Trophoblast cell (in vitro differentiated cells and primary cell): ENCODE measurements around the gene RNF175.

Source experiments
- DNase-seq, 2 donors: peaks; one replicate each; pipeline ENCODE4 v3.0.0-alpha.2; 2016
- H2AFZ ChIP-seq: 2 replicates; pipeline ENCODE4 v1.6.1; 2013; ENCODE audit warnings: low read length, moderate library complexity, mild to moderate bottlenecking; ENCODE audit not compliant: insufficient read depth, poor library complexity
- H2AK5ac ChIP-seq: 2 replicates; pipeline ENCODE4 v1.6.1; 2013; ENCODE audit warnings: mild to moderate bottlenecking, low read length
- H2BK120ac ChIP-seq: 2 replicates; pipeline ENCODE4 v1.6.1; 2013; ENCODE audit warnings: low read length, mild to moderate bottlenecking, moderate library complexity; ENCODE audit not compliant: insufficient read depth, poor library complexity
- H2BK12ac ChIP-seq: 2 replicates; pipeline ENCODE4 v1.6.1; 2013; ENCODE audit warnings: mild to moderate bottlenecking, low read length, moderate library complexity
- H2BK5ac ChIP-seq: 2 replicates; pipeline ENCODE4 v1.6.1; 2013; ENCODE audit warnings: low read length, low read depth, moderate library complexity, mild to moderate bottlenecking; ENCODE audit not compliant: poor library complexity
- H3K14ac ChIP-seq: 2 replicates; pipeline ENCODE4 v1.6.1; 2013; ENCODE audit warnings: mild to moderate bottlenecking, low read length
- H3K18ac ChIP-seq: 2 replicates; pipeline ENCODE4 v1.6.1; 2013; ENCODE audit warnings: mild to moderate bottlenecking, low read length
- H3K23ac ChIP-seq: 2 replicates; pipeline ENCODE4 v1.6.1; 2013; ENCODE audit warnings: low read length
- H3K27ac ChIP-seq: 2 replicates; pipeline ENCODE4 v1.5.1; 2013; ENCODE audit warnings: low read depth, mild to moderate bottlenecking, inconsistent platforms, low read length, moderate library complexity
- H3K27me3 ChIP-seq: 2 replicates; pipeline ENCODE4 v1.6.1; 2013; ENCODE audit warnings: inconsistent platforms, mild to moderate bottlenecking, low read length, moderate library complexity; ENCODE audit not compliant: insufficient read depth
- H3K36me3 ChIP-seq, 2 experiments: 1 replicate in 1 of 2; 2 replicates in 1 of 2; pipeline ENCODE4 v1.6.1; 2013; ENCODE audit warnings: low read length in 2 of 2, mild to moderate bottlenecking in 2 of 2, moderate library complexity in 1 of 2; ENCODE audit not compliant: insufficient read depth in 2 of 2, control insufficient read depth in 1 of 2
- H3K4ac ChIP-seq: 2 replicates; pipeline ENCODE4 v1.6.1; 2013; ENCODE audit warnings: low read depth, mild to moderate bottlenecking, low read length, moderate library complexity
- H3K4me1 ChIP-seq, 2 experiments: 1 replicate in 1 of 2; 2 replicates in 1 of 2; pipeline ENCODE4 v1.6.1; 2013; ENCODE audit warnings: low read length in 2 of 2, mild to moderate bottlenecking in 2 of 2, moderate library complexity in 1 of 2; ENCODE audit not compliant: insufficient read depth in 2 of 2, control insufficient read depth in 1 of 2
- H3K4me2 ChIP-seq: 2 replicates; pipeline ENCODE4 v1.6.1; 2013; ENCODE audit warnings: inconsistent platforms, mild to moderate bottlenecking, low read length, moderate library complexity
- H3K4me3 ChIP-seq: 2 replicates; pipeline ENCODE4 v1.5.1; 2013; ENCODE audit warnings: mild to moderate bottlenecking, low read depth, low read length, inconsistent platforms
- H3K79me1 ChIP-seq: one replicate; pipeline ENCODE4 v1.6.1; 2013; ENCODE audit warnings: low read length
- H3K79me2 ChIP-seq: 2 replicates; pipeline ENCODE4 v1.6.1; 2013; ENCODE audit warnings: low read length, mild to moderate bottlenecking; ENCODE audit not compliant: control insufficient read depth, insufficient read depth, poor library complexity
- H3K9ac ChIP-seq: 2 replicates; pipeline ENCODE4 v1.6.1; 2013; ENCODE audit warnings: mild to moderate bottlenecking, low read length
- H3K9me3 ChIP-seq: 2 replicates; pipeline ENCODE4 v1.6.1; 2013; ENCODE audit warnings: low read depth, mild to moderate bottlenecking, control low read depth, inconsistent platforms, low read length; ENCODE audit not compliant: insufficient read depth
- H4K12ac ChIP-seq: 2 replicates; pipeline ENCODE4 v1.6.1; 2013; ENCODE audit warnings: low read depth, mild to moderate bottlenecking, low read length, moderate library complexity
- H4K8ac ChIP-seq: 2 replicates; pipeline ENCODE4 v1.6.1; 2013; ENCODE audit warnings: low read depth, mild to moderate bottlenecking, low read length, moderate library complexity
- H4K91ac ChIP-seq: one replicate; pipeline ENCODE4 v1.6.1; 2013; ENCODE audit warnings: low read depth, mild to moderate bottlenecking, low read length, moderate library complexity
- WGBS: extraction: QIAGEN DNeasy Blood & Tissue Kit; methylation state at CpG from one replicate; pipeline ENCODE4 v1.1.7; 2013; ENCODE audit warnings: missing lambda C conversion rate; ENCODE audit not compliant: insufficient read length, insufficient coverage; ENCODE audit errors: extremely low coverage; 5-methylcytosine and 5-hydroxymethylcytosine counted together

The RNF175 gene

DNA sequence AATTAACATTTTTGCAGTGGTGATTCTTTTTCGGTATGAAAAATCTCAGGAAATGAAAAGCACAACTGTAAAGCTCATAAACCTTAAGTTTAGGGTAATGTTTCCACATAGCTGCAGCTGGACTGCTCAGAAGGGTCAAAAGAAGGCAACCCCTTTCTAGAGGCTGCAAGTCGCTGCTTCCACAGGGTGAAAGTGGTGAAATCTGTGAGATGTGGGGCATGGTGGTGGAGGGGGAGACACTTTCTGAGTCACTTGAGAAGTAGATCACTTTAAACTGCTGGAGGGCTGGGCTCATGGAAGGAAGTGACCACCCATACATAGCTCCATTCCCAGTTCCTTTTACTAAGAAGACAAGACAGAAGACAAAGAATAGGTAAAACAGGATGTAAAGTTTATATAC is 20.4 kb upstream of the RNF175 start:
- DNase-seq = no peak
- no peak overlapping the region for H3K9ac ChIP-seq
- no CpG with 5 or more reads among the region's 2 CpGs for WGBS
- no peak overlapping the region for H2BK120ac ChIP-seq
- H3K79me2 ChIP-seq = no peaks in the 10 kb centered on the region
- H4K91ac ChIP-seq = no peak overlapping the region
- H3K9me3 ChIP-seq = no peaks in the 10 kb centered on the region
- no peak overlapping the region for H3K4me2 ChIP-seq
- no peak overlapping the region for H2AK5ac ChIP-seq
- H3K14ac ChIP-seq = no peak overlapping the region
- H4K8ac ChIP-seq = no peak overlapping the region
- no peak overlapping the region for H3K27ac ChIP-seq
- no peaks in the 10 kb centered on the region for H3K4me1 ChIP-seq
- H3K4ac ChIP-seq = no peak overlapping the region
- no peak overlapping the region for H2BK5ac ChIP-seq
- H2AFZ ChIP-seq = no peak overlapping the region
- no peaks in the 10 kb centered on the region for H3K79me1 ChIP-seq
- no peak overlapping the region for H3K23ac ChIP-seq
- no peak overlapping the region for H3K18ac ChIP-seq
- H2BK12ac ChIP-seq = no peak overlapping the region
- H4K12ac ChIP-seq = no peak overlapping the region
- peaks cover 0 to 3% of the 10 kb centered on the region in 2 experiments for H3K36me3 ChIP-seq
- no peak overlapping the region for H3K4me3 ChIP-seq
- H3K27me3 ChIP-seq = no peaks in the 10 kb centered on the region

DNA sequence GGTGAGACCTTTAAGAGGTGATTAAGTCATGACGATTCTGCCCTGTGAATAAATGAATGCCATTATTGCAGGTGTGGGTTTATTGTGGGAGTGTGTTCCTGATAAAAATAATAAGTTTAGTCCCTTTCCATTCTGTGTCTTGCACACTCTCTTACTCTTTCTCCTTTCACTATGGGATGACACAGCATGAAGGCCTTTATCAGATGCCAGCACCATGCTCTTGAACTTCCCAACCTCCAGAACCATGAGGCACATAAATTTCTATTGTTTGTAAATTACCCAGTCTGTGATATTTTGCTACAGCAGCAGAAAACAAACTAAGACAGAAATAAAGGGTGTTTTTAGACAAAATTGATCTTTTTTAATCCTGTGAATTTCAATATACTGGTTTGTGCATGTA is 18.6 kb upstream of the RNF175 start:
- H3K9me3 ChIP-seq = no peaks in the 10 kb centered on the region
- H3K4ac ChIP-seq = no peak overlapping the region
- no peak overlapping the region for H4K91ac ChIP-seq
- WGBS = no CpG with 5 or more reads among the region's 1 CpG
- H4K12ac ChIP-seq = no peak overlapping the region
- no peak overlapping the region for H2AK5ac ChIP-seq
- DNase-seq = no peak
- H3K9ac ChIP-seq = no peak overlapping the region
- no peaks in the 10 kb centered on the region for H3K27me3 ChIP-seq
- no peaks in the 10 kb centered on the region for H3K4me1 ChIP-seq
- H3K36me3 ChIP-seq = peaks cover 0 to 3% of the 10 kb centered on the region in 2 experiments
- no peak overlapping the region for H3K23ac ChIP-seq
- no peak overlapping the region for H2AFZ ChIP-seq
- H3K4me2 ChIP-seq = no peak overlapping the region
- H2BK12ac ChIP-seq = no peak overlapping the region
- no peak overlapping the region for H2BK120ac ChIP-seq
- no peak overlapping the region for H3K4me3 ChIP-seq
- H3K79me1 ChIP-seq = no peaks in the 10 kb centered on the region
- H4K8ac ChIP-seq = no peak overlapping the region
- no peak overlapping the region for H3K14ac ChIP-seq
- H3K79me2 ChIP-seq = no peaks in the 10 kb centered on the region
- no peak overlapping the region for H3K27ac ChIP-seq
- no peak overlapping the region for H3K18ac ChIP-seq
- no peak overlapping the region for H2BK5ac ChIP-seq

DNA sequence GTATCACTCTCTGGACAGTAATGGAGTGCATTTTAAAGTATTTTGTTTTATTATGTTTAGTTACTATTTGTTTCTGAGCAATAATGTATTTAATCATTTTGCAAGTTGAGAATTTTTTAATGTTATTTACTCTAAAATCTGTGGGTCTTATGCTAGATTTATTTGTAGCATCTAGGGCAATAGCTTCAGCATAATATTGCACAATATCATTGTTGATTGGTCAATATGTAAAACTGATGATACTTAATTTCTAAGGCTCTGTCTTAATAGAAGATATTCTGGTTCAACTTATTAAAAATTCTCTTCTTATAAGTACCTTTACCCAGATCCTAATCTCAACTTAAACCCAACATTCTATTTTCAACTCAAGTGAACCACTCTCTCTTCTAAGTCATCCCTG is 17.6 kb upstream of the RNF175 start:
- Histone ChIP-seq H4K91ac (no peak overlapping the region), H3K27me3 (no peaks in the 10 kb centered on the region), H3K18ac (no peak overlapping the region), H3K4ac (no peak overlapping the region), H2AFZ (no peak overlapping the region), H3K4me2 (no peak overlapping the region), H4K8ac (no peak overlapping the region), H3K36me3 (peaks cover 0 to 3% of the 10 kb centered on the region in 2 experiments), H2BK5ac (no peak overlapping the region), H3K9me3 (no peaks in the 10 kb centered on the region), H3K27ac (no peak overlapping the region), H3K79me1 (no peaks in the 10 kb centered on the region), H4K12ac (no peak overlapping the region), H3K4me3 (no peak overlapping the region), H3K79me2 (no peaks in the 10 kb centered on the region), H3K23ac (no peak overlapping the region), H2BK12ac (no peak overlapping the region), H2BK120ac (no peak overlapping the region), H3K4me1 (no peaks in the 10 kb centered on the region), H3K9ac (no peak overlapping the region), H2AK5ac (no peak overlapping the region), H3K14ac (no peak overlapping the region)
- DNase-seq = no peak

DNA sequence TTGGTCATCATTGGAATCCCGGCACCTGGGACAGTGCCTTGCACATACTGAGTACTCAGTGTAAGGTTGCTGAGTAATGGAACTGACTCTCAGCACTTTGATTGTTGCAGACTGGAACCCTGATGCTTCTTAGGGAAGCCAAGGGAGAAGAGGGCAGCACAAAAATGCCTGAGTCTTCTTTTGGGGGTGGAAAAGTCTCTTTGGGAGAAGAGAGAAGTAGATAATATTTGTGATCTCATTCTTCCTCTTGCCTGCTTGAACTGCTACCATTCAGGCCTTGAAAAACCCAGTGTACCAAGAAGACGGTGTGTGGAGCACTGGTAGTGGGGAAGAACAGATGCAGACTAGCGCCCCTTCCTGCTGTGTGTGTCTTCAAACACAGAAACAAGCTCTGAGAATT is 16.8 kb upstream of the RNF175 start:
- no peak overlapping the region for H3K9ac ChIP-seq
- H2BK12ac ChIP-seq = no peak overlapping the region
- DNase-seq = no peak

More for the DNA sequence above, 16.8 kb upstream of the RNF175 start:
- Histone ChIP-seq H3K4ac (no peak overlapping the region), H2BK5ac (no peak overlapping the region), H2AFZ (no peak overlapping the region), H4K8ac (no peak overlapping the region), H3K4me1 (no peaks in the 10 kb centered on the region), H3K4me3 (no peak overlapping the region), H3K23ac (no peak overlapping the region), H4K12ac (no peak overlapping the region), H3K27ac (no peak overlapping the region), H2BK120ac (no peak overlapping the region), H2AK5ac (no peak overlapping the region), H3K36me3 (peaks cover 0 to 3% of the 10 kb centered on the region in 2 experiments), H3K9me3 (no peaks in the 10 kb centered on the region), H3K14ac (no peak overlapping the region), H4K91ac (no peak overlapping the region), H3K79me1 (no peaks in the 10 kb centered on the region), H3K18ac (no peak overlapping the region), H3K79me2 (no peaks in the 10 kb centered on the region), H3K4me2 (no peak overlapping the region), H3K27me3 (no peaks in the 10 kb centered on the region)
- WGBS = no CpG with 5 or more reads among the region's 3 CpGs
